A673 (cell line): ENCODE measurements around the gene ATF4.

ENCODE experiments used
- CTCF ChIP-seq: fragments of 300-800, 200-600 bp; sonication (generic); conservative IDR thresholded peaks from 2 replicates; pipeline ENCODE4 v1.5.1; 2017; ENCODE audit warnings: low read depth, mild to moderate bottlenecking, antibody characterized with exemption, low read length, moderate library complexity, mixed read lengths
- EZH2 ChIP-seq: fragments of 200-600 bp; sonication (generic); IDR thresholded peaks from 2 replicates; pipeline ENCODE4 v1.6.1; 2017; ENCODE audit warnings: borderline replicate concordance, low read depth, mild to moderate bottlenecking, mixed read lengths, antibody characterized with exemption, low read length; ENCODE audit not compliant: poor library complexity, severe bottlenecking

DNA sequence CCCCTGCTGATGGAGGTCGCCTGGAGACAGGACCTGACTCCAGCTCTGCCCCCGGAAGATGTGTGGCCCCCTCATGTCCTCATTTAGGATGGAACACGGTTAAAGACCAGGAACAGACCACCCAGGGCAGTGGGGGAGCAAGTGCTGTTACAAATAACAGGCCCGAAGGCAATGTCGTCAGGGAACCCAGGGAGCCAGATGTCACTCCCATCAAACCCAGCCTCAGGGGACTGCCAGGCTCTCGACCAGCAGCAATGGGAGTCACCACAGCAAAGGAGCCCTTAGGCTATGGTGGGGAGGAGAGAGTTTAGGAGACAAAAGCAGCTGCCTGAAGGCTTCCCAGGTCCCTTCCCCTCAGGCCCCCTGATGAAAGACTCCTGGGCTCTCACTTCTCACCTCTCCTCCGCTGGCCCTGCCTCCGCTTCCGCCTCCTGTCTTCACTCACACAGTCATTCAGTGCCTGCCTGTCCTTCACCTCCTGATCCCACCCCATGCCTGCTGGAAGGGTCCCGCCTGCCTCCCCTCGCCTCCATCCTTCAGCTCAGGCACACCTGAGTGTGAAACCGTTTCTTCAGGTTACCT, 7.8 kb downstream of the ATF4 start:
- TF ChIP-seq EZH2 (no peak), CTCF (no peak)
